Endodermal cell (in vitro differentiated cells): ENCODE results near the gene HHAT. TPM values are rescaled to one million over a fixed set of nuclear protein-coding genes. Genes with fewer than 3 reads are reported as not detected.

Source experiments
- DNase-seq: peaks from one replicate; pipeline ENCODE4 v3.0.0-alpha.2; 2017
- H3K27ac ChIP-seq: 2 replicates; pipeline ENCODE4 v1.5.1; 2013; ENCODE audit warnings: mild to moderate bottlenecking, low read depth, low read length, moderate library complexity
- H3K27me3 ChIP-seq: 2 replicates; pipeline ENCODE4 v1.6.1; 2013; ENCODE audit warnings: mild to moderate bottlenecking, low read length, moderate library complexity; ENCODE audit not compliant: insufficient read depth, control insufficient read depth, poor library complexity, severe bottlenecking
- H3K36me3 ChIP-seq: 2 replicates; pipeline ENCODE4 v1.7.0; 2013; ENCODE audit warnings: mild to moderate bottlenecking, low read length, moderate library complexity; ENCODE audit not compliant: control insufficient read depth, insufficient read depth
- H3K4me1 ChIP-seq: one replicate; pipeline ENCODE4 v1.7.0; 2013; ENCODE audit warnings: low read length; ENCODE audit not compliant: control insufficient read depth, insufficient read depth
- H3K4me3 ChIP-seq: 2 replicates; pipeline ENCODE4 v1.5.1; 2013; ENCODE audit warnings: mild to moderate bottlenecking, low read length, moderate library complexity
- H3K9ac ChIP-seq: 2 replicates; pipeline ENCODE4 v1.6.1; 2013; ENCODE audit warnings: mild to moderate bottlenecking, low read length, moderate library complexity; ENCODE audit not compliant: poor library complexity, severe bottlenecking; ENCODE audit errors: extremely low read depth
- H3K9me3 ChIP-seq: 2 replicates; pipeline ENCODE4 v1.6.1; 2013; ENCODE audit warnings: mild to moderate bottlenecking, low read length, moderate library complexity; ENCODE audit not compliant: control insufficient read depth
- H3K27ac Mint-ChIP-seq: 2 replicates; pipeline ENCODE4 v1.8.0; 2020; ENCODE audit warnings: mixed read lengths
- H3K27me3 Mint-ChIP-seq: 2 replicates; pipeline ENCODE4 v1.8.0; 2021; ENCODE audit warnings: mild to moderate bottlenecking, mixed read lengths; ENCODE audit not compliant: insufficient read depth
- H3K36me3 Mint-ChIP-seq: 2 replicates; pipeline ENCODE4 v1.8.0; 2020; ENCODE audit warnings: low read depth, mixed read lengths
- H3K4me1 Mint-ChIP-seq: 2 replicates; pipeline ENCODE4 v1.8.0; 2020; ENCODE audit warnings: mixed read lengths
- H3K4me3 Mint-ChIP-seq: 2 replicates; pipeline ENCODE4 v1.8.0; 2020; ENCODE audit warnings: mild to moderate bottlenecking, moderate library complexity, mixed read lengths
- H3K9me3 Mint-ChIP-seq: 2 replicates; pipeline ENCODE4 v1.8.0; 2020; ENCODE audit warnings: mild to moderate bottlenecking, mixed read lengths
- CTCF ChIP-seq: fragments of 200-600 bp; sonication (generic); conservative IDR thresholded peaks from 2 replicates; pipeline ENCODE4 v1.5.0; 2021; ENCODE audit warnings: antibody characterized with exemption, mild to moderate bottlenecking
- WGBS, 2 experiments: methylation state at CpG; one replicate each; pipeline versions ENCODE4 v1.1.5 to v1.1.7; 2013; ENCODE audit warnings: missing lambda C conversion rate in 2 of 2, mixed read lengths in 1 of 2; ENCODE audit not compliant: insufficient coverage in 1 of 2, insufficient read length in 1 of 2; 5-methylcytosine and 5-hydroxymethylcytosine counted together
- total RNA-seq, 2 donors: library from RNA; stranded (reverse); fragmentation: NEBNext Ultra II Directional in 1 of 2; extraction: Animal tissue kit (Norgen Biotek cat#: 25700) in 1 of 2; gene quantifications; 2 replicates in 1 of 2; 3 replicates in 1 of 2; pipeline ENCODE4 v1.2.1, GENCODE V29; 2021

Gene HHAT
- total RNA-seq, 2 donors from 2014 or later, result 6.9 to 9.8 TPM

- WGBS, 2 experiments, result 86 to 92% methylated on average over 5 to 6 of the region's 6 CpGs
- no peak overlapping the region for H3K4me3 ChIP-seq
- no peak overlapping the region for H3K4me3 Mint-ChIP-seq
- H3K36me3 Mint-ChIP-seq, result no peaks in the 10 kb centered on the region
- H3K27me3 ChIP-seq, result no peaks in the 10 kb centered on the region
- DNase-seq, result peak; percentile 65
- H3K4me1 Mint-ChIP-seq, result peaks cover 33% of the 10 kb centered on the region
- H3K36me3 ChIP-seq, result no peaks in the 10 kb centered on the region
- peak overlapping the region; percentile 2 for H3K27ac Mint-ChIP-seq
- H3K9me3 ChIP-seq, result no peaks in the 10 kb centered on the region
- no peak for TF ChIP-seq CTCF
- peaks cover 12% of the 10 kb centered on the region for H3K27me3 Mint-ChIP-seq
- no peak overlapping the region for H3K9ac ChIP-seq
- no peaks in the 10 kb centered on the region for H3K4me1 ChIP-seq
- H3K9me3 Mint-ChIP-seq, result no peaks in the 10 kb centered on the region
- no peak overlapping the region for H3K27ac ChIP-seq
Observed at GRCh38 chr1:210366767-210367166, 38.1 kb downstream of the HHAT start.

- H3K4me1 Mint-ChIP-seq, result peaks cover 39% of the 10 kb centered on the region
- no peaks in the 10 kb centered on the region for H3K4me1 ChIP-seq
- TF ChIP-seq CTCF, result no peak
- H3K27ac Mint-ChIP-seq, result no peak overlapping the region
- no peaks in the 10 kb centered on the region for H3K36me3 ChIP-seq
- no peaks in the 10 kb centered on the region for H3K9me3 Mint-ChIP-seq
- peaks cover 11% of the 10 kb centered on the region for H3K27me3 Mint-ChIP-seq
- H3K36me3 Mint-ChIP-seq, result no peaks in the 10 kb centered on the region
- WGBS, 2 experiments, result 94% methylated on average over 2 of the region's 2 CpGs; no CpG with 5 or more reads in 1 of the 2 experiments
- no peak overlapping the region for H3K4me3 ChIP-seq
- DNase-seq, result no peak
- no peaks in the 10 kb centered on the region for H3K9me3 ChIP-seq
- H3K4me3 Mint-ChIP-seq, result no peak overlapping the region
- no peak overlapping the region for H3K9ac ChIP-seq
- no peak overlapping the region for H3K27ac ChIP-seq
- no peaks in the 10 kb centered on the region for H3K27me3 ChIP-seq
Observed at GRCh38 chr1:210367566-210367965, 38.9 kb downstream of the HHAT start.

GRCh38 chr1:210369425-210369824 lies 40.7 kb downstream of the HHAT start:
- H3K27me3 Mint-ChIP-seq, result peaks cover 11% of the 10 kb centered on the region
- no peaks in the 10 kb centered on the region for H3K36me3 Mint-ChIP-seq
- no peaks in the 10 kb centered on the region for H3K36me3 ChIP-seq
- H3K4me3 Mint-ChIP-seq, result no peak overlapping the region
- peak overlapping the region; percentile 49 for H3K27ac Mint-ChIP-seq
- no peaks in the 10 kb centered on the region for H3K27me3 ChIP-seq
- no peaks in the 10 kb centered on the region for H3K4me1 ChIP-seq
- peak; percentile 87 for DNase-seq
- WGBS, 2 experiments, result 57 to 71% methylated on average over 3 to 4 of the region's 4 CpGs
- H3K27ac ChIP-seq, result no peak overlapping the region
- H3K9me3 ChIP-seq, result no peaks in the 10 kb centered on the region
- no peak overlapping the region for H3K9ac ChIP-seq
- H3K4me1 Mint-ChIP-seq, result peaks cover 52% of the 10 kb centered on the region
- H3K4me3 ChIP-seq, result no peak overlapping the region
- no peaks in the 10 kb centered on the region for H3K9me3 Mint-ChIP-seq
- no peak for TF ChIP-seq CTCF
